PFSK-1 (cell line): ENCODE results near the gene NFIB.

Experiments
- FOXP2 ChIP-seq: optimal IDR thresholded peaks from 2 replicates; pipeline ENCODE3; 2011; ENCODE audit warnings: borderline replicate concordance, control low read depth, inconsistent platforms; ENCODE audit not compliant: insufficient read depth; ENCODE audit errors: extremely low read length, extremely low read depth
- POLR2AphosphoS5 ChIP-seq: IDR thresholded peaks from 2 replicates; pipeline ENCODE4 v1.6.1; 2012; ENCODE audit warnings: low read depth, mild to moderate bottlenecking, control low read depth, low read length, moderate library complexity
- SIN3A ChIP-seq: IDR thresholded peaks from 2 replicates; pipeline ENCODE4 v1.6.1; 2012; ENCODE audit warnings: mild to moderate bottlenecking, low read length, moderate library complexity, borderline replicate concordance; ENCODE audit not compliant: insufficient read depth
- TAF1 ChIP-seq: IDR thresholded peaks from 2 replicates; pipeline ENCODE4 v1.6.1; 2012; ENCODE audit warnings: low read length, control low read depth, borderline replicate concordance; ENCODE audit not compliant: insufficient read depth
- TF ChIP-seq, protein P1 (sequence below), 2 experiments: IDR thresholded peaks; 2 replicates each; pipeline versions ENCODE4 v1.6.1 to v1.8.0; 2011 to 2012; ENCODE audit warnings: low read depth in 2 of 2, low read length in 2 of 2, control low read depth in 1 of 2, inconsistent platforms in 1 of 2, mild to moderate bottlenecking in 1 of 2, moderate library complexity in 1 of 2; ENCODE audit not compliant: insufficient read depth in 1 of 2

NFIB gene

DNA sequence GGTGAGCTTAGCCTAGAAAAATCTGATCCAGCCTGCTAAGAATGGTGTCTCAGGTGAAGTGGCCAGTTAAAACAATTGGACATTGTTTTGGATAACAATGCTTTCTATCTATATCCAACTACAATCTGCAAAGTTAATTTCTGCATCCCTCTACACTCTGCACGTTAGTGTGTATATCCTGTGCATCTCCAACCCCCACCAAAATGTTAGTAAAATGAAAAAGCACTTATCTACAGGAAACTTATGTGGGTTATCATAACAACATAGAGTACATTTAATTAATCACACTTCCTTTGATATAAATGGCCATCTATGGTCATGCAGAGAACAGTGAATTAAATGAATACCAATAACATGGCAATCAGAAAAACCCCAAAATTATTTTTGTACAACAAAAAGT, 158.7 kb downstream of the NFIB start:
- TF ChIP-seq SIN3A = no peak
- TF ChIP-seq TAF1 = no peak
- TF ChIP-seq, protein P1, sequence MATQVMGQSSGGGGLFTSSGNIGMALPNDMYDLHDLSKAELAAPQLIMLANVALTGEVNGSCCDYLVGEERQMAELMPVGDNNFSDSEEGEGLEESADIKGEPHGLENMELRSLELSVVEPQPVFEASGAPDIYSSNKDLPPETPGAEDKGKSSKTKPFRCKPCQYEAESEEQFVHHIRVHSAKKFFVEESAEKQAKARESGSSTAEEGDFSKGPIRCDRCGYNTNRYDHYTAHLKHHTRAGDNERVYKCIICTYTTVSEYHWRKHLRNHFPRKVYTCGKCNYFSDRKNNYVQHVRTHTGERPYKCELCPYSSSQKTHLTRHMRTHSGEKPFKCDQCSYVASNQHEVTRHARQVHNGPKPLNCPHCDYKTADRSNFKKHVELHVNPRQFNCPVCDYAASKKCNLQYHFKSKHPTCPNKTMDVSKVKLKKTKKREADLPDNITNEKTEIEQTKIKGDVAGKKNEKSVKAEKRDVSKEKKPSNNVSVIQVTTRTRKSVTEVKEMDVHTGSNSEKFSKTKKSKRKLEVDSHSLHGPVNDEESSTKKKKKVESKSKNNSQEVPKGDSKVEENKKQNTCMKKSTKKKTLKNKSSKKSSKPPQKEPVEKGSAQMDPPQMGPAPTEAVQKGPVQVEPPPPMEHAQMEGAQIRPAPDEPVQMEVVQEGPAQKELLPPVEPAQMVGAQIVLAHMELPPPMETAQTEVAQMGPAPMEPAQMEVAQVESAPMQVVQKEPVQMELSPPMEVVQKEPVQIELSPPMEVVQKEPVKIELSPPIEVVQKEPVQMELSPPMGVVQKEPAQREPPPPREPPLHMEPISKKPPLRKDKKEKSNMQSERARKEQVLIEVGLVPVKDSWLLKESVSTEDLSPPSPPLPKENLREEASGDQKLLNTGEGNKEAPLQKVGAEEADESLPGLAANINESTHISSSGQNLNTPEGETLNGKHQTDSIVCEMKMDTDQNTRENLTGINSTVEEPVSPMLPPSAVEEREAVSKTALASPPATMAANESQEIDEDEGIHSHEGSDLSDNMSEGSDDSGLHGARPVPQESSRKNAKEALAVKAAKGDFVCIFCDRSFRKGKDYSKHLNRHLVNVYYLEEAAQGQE (IDR thresholded peaks at IDR 0.05; ENCODE audit: insufficient read depth in 1 of 2, low read depth in 2 of 2, low read length in 2 of 2) = no peak

- TF ChIP-seq POLR2AphosphoS5 = no peak
- TF ChIP-seq SIN3A = peak; percentile 24; the same call in 1 of the 2 replicates
These were observed 160.6 kb downstream of the NFIB start for GRCh38 chr9:14153310-14153720.

DNA sequence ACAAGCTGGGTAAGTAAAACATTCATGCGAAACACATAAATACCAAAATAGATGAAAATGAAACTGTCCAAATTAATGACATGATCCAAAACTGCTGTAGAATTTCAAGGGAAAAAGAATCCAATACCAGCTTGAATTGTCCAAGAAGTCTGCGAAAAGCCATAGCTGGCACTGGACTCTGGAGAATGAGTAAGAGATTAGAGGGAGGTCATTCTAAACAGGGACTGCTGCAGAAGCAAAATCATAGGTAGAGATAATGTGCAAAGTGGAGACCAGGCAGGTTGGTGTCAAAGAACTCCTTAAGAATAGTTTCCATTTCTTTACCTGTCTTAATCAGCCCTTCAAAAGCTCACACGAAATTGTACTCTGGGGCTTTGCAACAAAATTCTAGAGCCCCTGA, 162.5 kb downstream of the NFIB start:
- TF ChIP-seq, protein P1 (IDR thresholded peaks at IDR 0.05; ENCODE audit: insufficient read depth in 1 of 2, low read depth in 2 of 2, low read length in 2 of 2) = no peak
- TF ChIP-seq TAF1 (no peak), SIN3A (no peak), POLR2AphosphoS5 (no peak), FOXP2 (no peak)

- no peak for TF ChIP-seq FOXP2
- no peak for TF ChIP-seq POLR2AphosphoS5
- no peak for TF ChIP-seq SIN3A
- no peak for TF ChIP-seq TAF1
- TF ChIP-seq, protein P1 (IDR thresholded peaks at IDR 0.05; ENCODE audit: insufficient read depth in 1 of 2, low read depth in 2 of 2, low read length in 2 of 2) = no peak
These were observed 165.3 kb downstream of the NFIB start for GRCh38 chr9:14148501-14149103.

DNA sequence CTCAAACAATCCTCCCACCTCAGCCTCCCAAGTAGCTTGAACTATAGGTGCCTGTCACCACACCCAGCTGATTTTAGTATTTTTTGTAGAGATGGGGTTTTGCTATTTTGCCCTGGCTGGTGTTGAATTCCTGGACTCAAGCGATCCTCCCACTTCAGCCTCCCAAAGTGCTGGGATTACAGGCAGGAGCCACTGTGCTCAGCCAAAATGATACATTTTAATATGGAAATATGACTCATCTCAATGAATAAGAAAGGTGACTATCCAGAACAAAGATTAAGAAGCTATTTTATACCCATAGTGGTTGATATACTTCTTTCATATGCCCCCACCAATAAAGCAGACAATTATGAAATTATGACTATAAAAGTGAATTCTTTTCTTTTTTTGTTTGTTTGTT, 166.2 kb downstream of the NFIB start:
- no peak for TF ChIP-seq TAF1
- TF ChIP-seq, protein P1 (IDR thresholded peaks at IDR 0.05; ENCODE audit: insufficient read depth in 1 of 2, low read depth in 2 of 2, low read length in 2 of 2) = no peak
- no peak for TF ChIP-seq SIN3A
- TF ChIP-seq POLR2AphosphoS5 = no peak
- no peak for TF ChIP-seq FOXP2
